Stimulated activated CD4-positive, alpha-beta T cell treated with anti-CD3 and anti-CD28 coated beads, TNF-alpha, amount 100 ng/mL, for 48 hours (primary cell): ENCODE results near the gene IRAK1BP1.
A peak's percentile ranks its signal among the peaks of the same experiment; 100 is the strongest.
"Not testable (repeated sequence)": the region's sequence is repeated elsewhere in the genome, so short reads cannot be mapped to it uniquely, and the experiment has no call there.

Experiments used
- DNase-seq, 3 donors: peaks; one replicate each; pipeline ENCODE4 v3.0.0-alpha.2; 2020; ENCODE audit warnings: low read depth in 3 of 3

The IRAK1BP1 gene, protein sequence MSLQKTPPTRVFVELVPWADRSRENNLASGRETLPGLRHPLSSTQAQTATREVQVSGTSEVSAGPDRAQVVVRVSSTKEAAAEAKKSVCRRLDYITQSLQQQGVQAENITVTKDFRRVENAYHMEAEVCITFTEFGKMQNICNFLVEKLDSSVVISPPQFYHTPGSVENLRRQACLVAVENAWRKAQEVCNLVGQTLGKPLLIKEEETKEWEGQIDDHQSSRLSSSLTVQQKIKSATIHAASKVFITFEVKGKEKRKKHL

GRCh38 chr6:78867370-78868040, at the start of gene IRAK1BP1:
TSS of gene IRAK1BP1 (plus strand) at chr6:78867551. CDS start at chr6:78867577, 26 bp downstream.
- peak; percentile 66 to 74 (median 72) for DNase-seq

DNA sequence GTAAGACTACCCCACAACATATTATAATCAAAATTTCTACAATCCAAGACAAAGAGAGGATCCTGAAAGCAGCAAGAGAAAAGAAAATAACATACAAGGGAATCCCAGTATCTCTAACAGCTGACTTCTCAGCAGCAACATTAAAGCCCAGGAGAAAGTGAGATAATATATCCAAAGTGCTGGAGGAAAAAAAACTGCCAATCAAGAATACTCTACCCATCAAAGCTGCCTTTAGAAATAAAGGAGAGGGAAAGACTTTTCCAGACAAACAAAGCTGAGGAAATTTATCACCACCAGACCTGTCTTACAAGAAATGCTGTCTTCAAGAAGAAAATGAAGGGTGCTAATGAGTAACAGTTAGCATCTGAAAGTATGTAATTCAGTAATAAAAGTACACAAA, 43.3 kb upstream of the IRAK1BP1 start:
- DNase-seq: no peak

DNA sequence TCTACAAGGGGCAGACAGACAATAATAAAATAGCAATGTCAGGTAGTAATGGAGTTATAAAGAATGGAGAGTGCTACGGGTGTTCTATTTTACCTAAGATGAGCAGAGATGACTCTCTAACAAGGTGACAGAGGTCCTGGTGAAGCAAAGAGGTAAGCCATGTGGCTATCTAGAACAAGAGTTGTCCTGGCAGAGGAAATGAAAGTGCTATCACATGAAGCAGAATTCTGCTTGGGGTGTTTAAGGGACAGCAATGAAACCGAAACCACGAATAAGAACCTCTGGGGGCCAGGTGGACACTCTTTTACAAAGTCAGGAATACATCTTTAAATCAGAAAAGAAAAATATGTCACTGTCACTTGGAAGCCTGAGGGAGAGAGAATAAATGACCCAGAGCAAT, 37.9 kb upstream of the IRAK1BP1 start:
- no peak for DNase-seq

DNA sequence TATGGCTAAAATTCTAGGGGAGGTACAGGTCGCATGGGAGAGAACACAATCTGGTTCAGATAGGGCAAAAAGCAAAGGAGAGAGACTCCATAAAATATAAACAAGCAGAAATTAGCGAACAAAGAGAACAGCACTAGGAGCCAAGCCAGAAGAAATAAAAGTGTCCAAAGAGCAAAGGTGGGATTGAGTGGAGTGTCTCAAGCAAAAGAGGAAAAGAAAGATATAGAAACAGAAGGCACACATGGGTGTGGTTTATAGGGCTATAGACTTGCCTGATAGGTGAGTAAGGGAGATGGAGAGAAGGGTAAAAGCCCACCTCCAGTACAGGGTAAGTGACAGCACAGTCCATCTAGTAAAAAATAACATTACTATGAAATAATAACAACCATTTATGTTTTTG, 36.5 kb upstream of the IRAK1BP1 start:
- no peak for DNase-seq

GRCh38 chr6:78831492-78831891, 35.9 kb upstream of the IRAK1BP1 start:
- no peak for DNase-seq

DNA sequence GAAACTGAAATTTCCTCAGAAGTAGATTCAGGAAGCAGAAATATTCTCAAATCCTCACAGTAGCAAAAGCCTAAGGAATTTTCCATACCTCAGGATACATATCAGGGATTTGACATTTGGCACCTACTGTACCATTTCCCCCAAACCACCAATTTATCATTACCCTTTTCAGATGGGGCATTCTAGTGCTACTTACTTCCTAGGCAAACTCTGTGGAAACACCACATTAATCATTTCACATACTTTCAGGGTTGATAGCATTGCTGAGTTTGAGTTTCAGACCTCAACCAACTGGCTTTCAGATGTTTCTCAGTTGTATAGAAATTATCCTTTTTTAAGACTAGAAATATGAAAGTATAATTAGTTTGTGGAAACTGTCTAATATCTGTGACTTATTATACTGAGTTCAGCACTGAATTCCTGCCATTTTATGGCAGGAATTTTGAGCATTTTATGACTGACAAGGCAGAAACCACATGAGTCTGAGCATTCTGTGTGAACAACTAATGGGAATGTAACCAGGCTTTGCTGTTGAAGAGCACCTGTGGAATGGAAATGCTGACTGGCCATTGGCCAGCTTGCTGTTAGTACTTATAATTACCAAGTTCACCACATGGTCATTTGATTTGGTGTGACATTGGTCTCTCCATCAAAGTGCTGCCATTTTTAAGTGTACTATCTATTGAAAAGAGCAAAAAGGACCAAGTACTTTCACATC, 35.1 kb upstream of the IRAK1BP1 start:
- DNase-seq: no peak

GRCh38 chr6:78835817-78836216, 31.5 kb upstream of the IRAK1BP1 start:
- no peak for DNase-seq

- no peak for DNase-seq
These were observed 30.8 kb upstream of the IRAK1BP1 start for GRCh38 chr6:78836598-78836997.

GRCh38 chr6:78841111-78841510, 26.2 kb upstream of the IRAK1BP1 start:
- no peak for DNase-seq

DNA sequence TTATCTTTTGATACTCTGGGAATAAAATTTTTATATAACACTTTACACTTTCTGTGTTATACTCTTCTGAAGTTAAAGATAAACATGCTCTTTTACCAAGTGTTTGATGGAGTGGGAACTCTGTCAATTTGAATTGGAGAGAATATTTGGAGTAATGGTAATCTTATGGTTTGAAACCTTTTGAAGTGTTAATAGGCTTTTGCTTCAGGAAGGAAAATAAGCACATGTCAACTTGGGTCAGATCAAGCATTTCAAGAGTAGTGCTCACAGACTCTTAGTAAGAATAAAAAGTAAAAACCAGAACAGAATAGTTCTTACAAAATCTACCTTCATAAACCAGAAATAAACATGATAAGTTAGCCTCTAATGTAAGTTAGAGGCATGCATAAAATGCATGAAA, 24.4 kb upstream of the IRAK1BP1 start:
- no peak for DNase-seq

DNA sequence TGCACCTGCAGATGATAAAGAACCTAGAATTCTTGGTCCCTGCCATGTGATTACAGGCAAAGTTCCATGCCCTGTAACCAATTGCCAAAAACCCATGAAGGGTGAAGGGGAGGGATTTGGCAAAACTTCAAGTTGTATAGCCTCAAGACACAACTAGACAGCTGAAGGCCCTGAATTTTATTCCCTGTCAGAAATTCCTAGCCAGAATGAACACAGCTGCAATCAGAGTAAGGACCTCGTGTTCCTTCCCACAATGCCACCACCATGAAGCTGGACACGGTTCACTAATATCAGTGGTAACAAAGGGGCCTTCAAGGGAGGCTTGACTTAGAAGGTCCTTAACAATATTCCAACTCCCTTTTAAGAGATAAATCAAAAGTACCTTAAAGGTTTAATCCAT, 22.5 kb upstream of the IRAK1BP1 start:
- DNase-seq: no peak

- no peak for DNase-seq
These were observed 21.8 kb upstream of the IRAK1BP1 start for GRCh38 chr6:78845567-78845966.

DNA sequence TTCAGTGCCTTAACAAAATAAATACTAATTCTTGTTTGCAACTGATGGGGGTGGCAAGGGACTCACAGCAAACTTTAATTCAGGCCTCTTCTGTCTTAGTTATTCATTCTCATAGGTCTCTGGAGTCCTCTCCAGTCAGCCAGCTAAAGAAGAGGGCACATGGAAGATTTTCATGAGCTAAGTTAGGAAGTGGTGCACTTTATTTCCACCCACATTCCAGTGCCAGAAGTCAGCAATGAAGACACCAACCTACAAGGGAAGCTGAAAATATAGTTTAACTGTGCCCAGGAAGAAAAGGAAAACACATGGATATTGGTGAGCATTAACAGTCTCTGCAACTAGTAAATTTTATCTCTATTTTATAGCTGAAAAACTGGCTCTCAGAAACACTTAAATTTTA, 16.7 kb upstream of the IRAK1BP1 start:
- DNase-seq: no peak

DNA sequence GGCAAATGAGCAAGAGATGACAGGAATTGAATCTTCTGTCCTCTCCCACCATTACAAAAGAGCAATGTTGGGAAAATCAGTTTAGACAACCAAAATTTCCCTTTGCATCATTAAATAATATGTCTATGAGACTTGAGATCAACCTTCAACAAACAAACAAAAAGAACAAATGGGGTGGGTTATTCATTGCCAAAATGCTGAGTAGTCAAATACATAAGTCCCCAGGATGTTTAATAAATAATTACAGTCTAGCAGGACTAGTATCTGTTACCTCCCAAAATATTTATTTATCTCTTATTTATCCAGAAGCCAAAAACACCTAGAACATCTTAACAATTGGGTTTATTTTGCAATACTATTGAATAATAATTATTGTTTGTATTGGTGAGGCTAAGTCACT, 16.2 kb upstream of the IRAK1BP1 start:
- DNase-seq: no peak

- DNase-seq: no peak
These were observed 12.8 kb upstream of the IRAK1BP1 start for GRCh38 chr6:78854546-78854945.

GRCh38 chr6:78858339-78858938, 8.9 kb upstream of the IRAK1BP1 start:
- DNase-seq: not testable (repeated sequence)

DNA sequence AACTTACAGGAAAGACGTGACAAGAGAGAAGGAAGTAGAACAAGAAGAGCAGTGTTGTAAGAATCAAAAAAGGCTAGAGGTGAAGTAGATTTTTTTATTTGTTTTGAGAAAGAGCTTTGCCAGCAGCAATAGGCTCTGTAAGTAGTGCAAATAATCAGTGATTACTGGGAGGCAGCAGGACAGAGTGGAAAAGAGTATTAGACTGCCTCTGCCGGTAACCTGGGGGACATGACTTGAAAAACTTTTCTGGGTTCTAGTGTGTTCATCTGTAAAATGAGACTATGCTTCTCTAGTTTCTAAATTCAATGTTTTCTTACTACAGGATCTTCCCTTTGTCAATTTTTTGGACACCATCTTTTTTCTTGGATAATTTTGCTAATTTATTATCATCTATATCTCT, 5.8 kb upstream of the IRAK1BP1 start:
- no peak for DNase-seq

DNA sequence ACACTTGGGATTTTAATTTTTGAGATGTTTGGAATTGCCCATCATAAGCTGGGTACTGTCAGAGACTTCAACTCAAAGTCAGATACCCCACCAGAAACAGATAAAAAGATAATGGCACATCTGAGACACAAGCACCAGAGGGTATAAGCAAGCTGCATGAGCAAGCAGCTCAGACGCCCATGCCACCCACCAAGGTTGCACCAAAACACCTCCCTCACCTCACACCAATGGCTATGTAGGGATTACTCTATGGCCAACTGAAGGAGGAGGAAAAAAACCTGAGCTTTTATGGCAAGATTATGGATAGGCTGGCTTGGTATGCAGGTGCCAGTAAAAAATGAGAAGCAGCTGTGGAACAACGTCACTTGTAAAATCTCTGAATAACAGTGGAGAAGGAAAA, 3.8 kb upstream of the IRAK1BP1 start:
- no peak for DNase-seq

GRCh38 chr6:78864957-78865356, 2.4 kb upstream of the IRAK1BP1 start:
- no peak for DNase-seq

DNA sequence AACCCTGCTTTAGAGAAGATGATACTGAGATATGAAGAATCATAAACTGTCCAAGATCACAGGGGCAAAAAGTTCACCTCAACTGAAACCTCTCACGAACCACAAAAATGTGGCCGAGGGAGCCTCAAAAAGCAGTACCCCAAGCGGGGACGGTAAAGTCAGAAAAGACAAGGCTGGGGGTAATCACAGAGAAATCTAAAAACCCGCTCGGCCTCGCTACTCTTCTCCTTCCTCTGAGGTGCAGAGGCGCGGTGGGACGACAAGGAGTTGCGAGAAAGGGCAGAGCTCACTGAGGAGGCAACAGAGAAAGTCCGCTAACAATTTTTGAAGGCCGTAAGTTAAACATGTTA, 356 bp upstream of the IRAK1BP1 start:
- no peak for DNase-seq

GRCh38 chr6:78868116-78868515, 765 bp downstream of the IRAK1BP1 start:
- DNase-seq: no peak

DNA sequence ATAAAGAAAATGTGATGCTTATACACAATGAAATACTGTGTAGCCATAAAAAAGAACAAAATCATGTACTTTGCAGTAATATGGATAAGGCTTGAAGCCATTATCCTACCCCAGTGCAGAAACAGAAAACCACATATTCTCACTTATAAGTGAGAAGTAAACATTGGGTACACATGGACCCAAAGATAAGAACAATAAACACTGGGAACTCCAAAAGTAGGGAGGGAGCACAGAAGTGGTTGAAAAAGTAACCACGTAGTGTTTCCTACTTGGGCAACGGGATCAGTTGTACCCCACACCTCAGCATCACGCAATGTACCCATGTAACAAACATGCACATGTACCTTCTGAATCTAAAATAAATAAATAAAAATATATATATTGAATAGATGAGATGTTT, 8.2 kb downstream of the IRAK1BP1 start:
- no peak for DNase-seq

- no peak for DNase-seq
These were observed 16.3 kb downstream of the IRAK1BP1 start for GRCh38 chr6:78883651-78884050.
